ENCODE measurements around the gene ACADM.

GRCh38 chr1:75720325-75720724, 4.2 kb upstream of the ACADM start:
- TF ChIP-seq ZFP30 (CRISPR knock-in tag; IDR thresholded peaks at IDR 0.05), result no peak
- TF ChIP-seq PATZ1 (CRISPR knock-in tag; IDR thresholded peaks at IDR 0.05; ENCODE audit: borderline replicate concordance), result no peak
- no peak for TF ChIP-seq CSDC2 (CRISPR knock-in tag; IDR thresholded peaks at IDR 0.05)
- no peak for TF ChIP-seq ISL1 (CRISPR knock-in tag; IDR thresholded peaks at IDR 0.05)
- no peak for TF ChIP-seq ZNF565 (CRISPR knock-in tag; conservative IDR thresholded peaks at IDR 0.05; ENCODE audit: low read depth)
- TF ChIP-seq CREB5 (CRISPR knock-in tag; IDR thresholded peaks at IDR 0.05; ENCODE audit: low read depth), result no peak
